H9 (cell line): ENCODE data around the gene ETNK2. TPM values are rescaled to one million over a fixed set of nuclear protein-coding genes. Genes with fewer than 3 reads are reported as not detected.
A peak's percentile ranks its signal among the peaks of the same experiment; 100 is the strongest.

Experiments
- DNase-seq: peaks from one replicate; pipeline ENCODE4 v3.0.0-alpha.2; 2017
- H2AFZ ChIP-seq: one replicate; pipeline ENCODE4 v1.6.1; 2013; ENCODE audit warnings: mild to moderate bottlenecking, low read length, control low read depth, moderate library complexity
- H2AK5ac ChIP-seq: 2 replicates; pipeline ENCODE4 v1.6.1; 2013; ENCODE audit warnings: low read length, control low read depth, mixed read lengths; ENCODE audit not compliant: insufficient read length
- H2BK120ac ChIP-seq: one replicate; pipeline ENCODE4 v1.6.1; 2013; ENCODE audit warnings: low read depth, mild to moderate bottlenecking, low read length, control low read depth, inconsistent platforms; ENCODE audit not compliant: poor library complexity, severe bottlenecking
- H2BK12ac ChIP-seq: 2 replicates; pipeline ENCODE4 v1.6.1; 2013; ENCODE audit warnings: low read length, control low read depth, mixed read lengths, low read depth; ENCODE audit not compliant: insufficient read length
- H2BK15ac ChIP-seq: 2 replicates; pipeline ENCODE4 v1.6.1; 2013; ENCODE audit warnings: low read depth, low read length, control low read depth
- H2BK20ac ChIP-seq: one replicate; pipeline ENCODE4 v1.6.1; 2013; ENCODE audit warnings: low read depth, mild to moderate bottlenecking, low read length, control low read depth, inconsistent platforms; ENCODE audit not compliant: poor library complexity, severe bottlenecking
- H2BK5ac ChIP-seq: 2 replicates; pipeline ENCODE4 v1.6.1; 2013; ENCODE audit warnings: low read length, control low read depth, mixed read lengths; ENCODE audit not compliant: insufficient read length
- H3K14ac ChIP-seq: 2 replicates; pipeline ENCODE4 v1.6.1; 2013; ENCODE audit warnings: low read length, control low read depth; ENCODE audit not compliant: insufficient read depth
- H3K18ac ChIP-seq: 2 replicates; pipeline ENCODE4 v1.6.1; 2013; ENCODE audit warnings: low read depth, mild to moderate bottlenecking, mixed read lengths, low read length, control low read depth; ENCODE audit not compliant: insufficient read length
- H3K23ac ChIP-seq: 2 replicates; pipeline ENCODE4 v1.6.1; 2013; ENCODE audit warnings: low read length, control low read depth, mixed read lengths, low read depth; ENCODE audit not compliant: insufficient read length
- H3K23me2 ChIP-seq: 2 replicates; pipeline ENCODE4 v1.6.1; 2013; ENCODE audit warnings: low read depth, mild to moderate bottlenecking, mixed read lengths, low read length, control low read depth; ENCODE audit not compliant: insufficient read length, poor library complexity, severe bottlenecking
- H3K27ac ChIP-seq: 2 replicates; pipeline ENCODE4 v1.5.1; 2013; ENCODE audit warnings: low read length, control low read depth, mixed read lengths, low read depth; ENCODE audit not compliant: insufficient read length
- H3K27me3 ChIP-seq: 2 replicates; pipeline ENCODE4 v1.6.1; 2013; ENCODE audit warnings: low read length, control low read depth, inconsistent platforms; ENCODE audit not compliant: insufficient read depth
- H3K4ac ChIP-seq: 2 replicates; pipeline ENCODE4 v1.6.1; 2013; ENCODE audit warnings: low read depth, mild to moderate bottlenecking, control low read depth, inconsistent platforms, low read length, moderate library complexity
- H3K4me1 ChIP-seq: 2 replicates; pipeline ENCODE4 v1.6.1; 2013; ENCODE audit warnings: low read length, control low read depth, inconsistent platforms; ENCODE audit not compliant: insufficient read depth
- H3K4me2 ChIP-seq: 2 replicates; pipeline ENCODE4 v1.6.1; 2013; ENCODE audit warnings: low read length, control low read depth, mixed read lengths; ENCODE audit not compliant: insufficient read length, insufficient read depth
- H3K56ac ChIP-seq: 2 replicates; pipeline ENCODE4 v1.6.1; 2013; ENCODE audit warnings: low read depth, mild to moderate bottlenecking, mixed read lengths, low read length, control low read depth; ENCODE audit not compliant: insufficient read length
- H3K79me1 ChIP-seq: 2 replicates; pipeline ENCODE4 v1.6.1; 2013; ENCODE audit warnings: low read depth, mild to moderate bottlenecking, moderate library complexity, low read length, control low read depth, inconsistent platforms; ENCODE audit not compliant: insufficient read depth, poor library complexity, severe bottlenecking
- H3K79me2 ChIP-seq: 2 replicates; pipeline ENCODE4 v1.6.1; 2013; ENCODE audit warnings: low read length, control low read depth, inconsistent platforms; ENCODE audit not compliant: insufficient read depth
- H3K9ac ChIP-seq: 2 replicates; pipeline ENCODE4 v1.6.1; 2013; ENCODE audit warnings: low read length, control low read depth, mixed read lengths; ENCODE audit not compliant: insufficient read length; ENCODE audit errors: extremely low read depth
- H3K9me3 ChIP-seq: one replicate; pipeline ENCODE4 v1.6.1; 2013; ENCODE audit warnings: low read depth, low read length, inconsistent platforms; ENCODE audit not compliant: control insufficient read depth
- H3T11ph ChIP-seq: one replicate; pipeline ENCODE4 v1.6.1; 2013; ENCODE audit warnings: mild to moderate bottlenecking, low read length, control low read depth, inconsistent platforms
- H4K20me1 ChIP-seq: one replicate; pipeline ENCODE4 v1.6.1; 2013; ENCODE audit not compliant: control insufficient read depth, insufficient read length, insufficient read depth
- H4K5ac ChIP-seq: 2 replicates; pipeline ENCODE4 v1.6.1; 2013; ENCODE audit warnings: low read depth, mild to moderate bottlenecking, mixed read lengths, low read length, control low read depth; ENCODE audit not compliant: insufficient read length
- H4K8ac ChIP-seq: replicated peaks from 2 replicates; pipeline ENCODE4 v1.6.1; 2013; ENCODE audit warnings: low read length, control low read depth, mixed read lengths, low read depth; ENCODE audit not compliant: insufficient read length
- H4K91ac ChIP-seq: 2 replicates; pipeline ENCODE4 v1.6.1; 2013; ENCODE audit warnings: low read depth, mild to moderate bottlenecking, moderate library complexity, mixed read lengths, low read length, control low read depth; ENCODE audit not compliant: insufficient read length
- H3K27ac Mint-ChIP-seq, 3 experiments: 2 replicates in 2 of 3; 3 replicates in 1 of 3; pipeline ENCODE4 v1.8.0; 2020 to 2021; ENCODE audit warnings: mixed read lengths in 3 of 3, mild to moderate bottlenecking in 1 of 3, moderate library complexity in 1 of 3
- H3K27me3 Mint-ChIP-seq: 2 replicates; pipeline ENCODE4 v1.8.0; 2021; ENCODE audit warnings: low read depth, mild to moderate bottlenecking, moderate library complexity, mixed read lengths
- H3K36me3 Mint-ChIP-seq, 3 experiments: 2 replicates in 2 of 3; 3 replicates in 1 of 3; pipeline ENCODE4 v1.8.0; 2020 to 2021; ENCODE audit warnings: low read depth in 3 of 3, mixed read lengths in 3 of 3; ENCODE audit not compliant: insufficient read depth in 1 of 3
- H3K4me1 Mint-ChIP-seq, 2 experiments: 2 replicates each; pipeline ENCODE4 v1.8.0; 2020; ENCODE audit warnings: mixed read lengths in 2 of 2
- H3K4me3 Mint-ChIP-seq, 2 experiments: 2 replicates in 1 of 2; 3 replicates in 1 of 2; pipeline ENCODE4 v1.8.0; 2020 to 2021; ENCODE audit warnings: mild to moderate bottlenecking in 2 of 2, mixed read lengths in 2 of 2, moderate library complexity in 1 of 2
- H3K9me3 Mint-ChIP-seq, 2 experiments: 2 replicates in 1 of 2; 3 replicates in 1 of 2; pipeline ENCODE4 v1.8.0; 2020; ENCODE audit warnings: mild to moderate bottlenecking in 2 of 2, mixed read lengths in 2 of 2, moderate library complexity in 1 of 2
- WGBS: extraction: QIAGEN DNeasy Blood & Tissue Kit; methylation state at CpG from one replicate; pipeline ENCODE4 v1.1.7; 2013; ENCODE audit warnings: missing lambda C conversion rate, low lambda C conversion rate, mixed read lengths; ENCODE audit not compliant: insufficient read length; ENCODE audit errors: extremely low coverage; 5-methylcytosine and 5-hydroxymethylcytosine counted together
- total RNA-seq: library from RNA; stranded (reverse); gene quantifications from 2 replicates; pipeline ENCODE4 v1.2.1, GENCODE V29; 2021
- TF ChIP-seq, protein P1 (sequence below): fragments of 200-600 bp; sonication (generic); conservative IDR thresholded peaks from 3 replicates; pipeline ENCODE4 v1.8.0; 2021; ENCODE audit warnings: antibody characterized with exemption, mild to moderate bottlenecking

The ETNK2 gene
- total RNA-seq, 1 experiment from 2014 or later: 17.6 TPM

- H3K27me3 ChIP-seq: no peaks in the 10 kb centered on the region
- no peaks in the 10 kb centered on the region; the same call in 1 of the 2 replicates for H3K27me3 Mint-ChIP-seq
- H4K20me1 ChIP-seq: no peaks in the 10 kb centered on the region
- H3K23ac ChIP-seq: no peak overlapping the region
- no peak overlapping the region for H3K27ac ChIP-seq
- H4K8ac ChIP-seq: no peak overlapping the region
- no peak overlapping the region for H4K5ac ChIP-seq
- no peak overlapping the region for H3K14ac ChIP-seq
- H3K4me1 ChIP-seq: no peaks in the 10 kb centered on the region; the same call in 1 of the 2 replicates
- H3K36me3 Mint-ChIP-seq: peaks cover 30 to 71% (median 52%) of the 10 kb centered on the region in 3 experiments; a peak in 6 of 7 replicates
- H3K18ac ChIP-seq: no peak overlapping the region
- H2BK15ac ChIP-seq: no peak overlapping the region
- no peak overlapping the region for H2AK5ac ChIP-seq
- no peak overlapping the region for H3K4me2 ChIP-seq
- no peak overlapping the region for H2BK20ac ChIP-seq
- no peaks in the 10 kb centered on the region; a peak in 1 of 5 replicates for H3K9me3 Mint-ChIP-seq
- peak overlapping the region in 1 of 3 experiments; percentile 4; a peak in 2 of 7 replicates for H3K27ac Mint-ChIP-seq
- no peaks in the 10 kb centered on the region for H3K9me3 ChIP-seq
- H3K4me1 Mint-ChIP-seq: peaks cover 37 to 42% of the 10 kb centered on the region in 2 experiments
- H3T11ph ChIP-seq: no peak overlapping the region
- H2BK12ac ChIP-seq: no peak overlapping the region
- no CpG with 5 or more reads among the region's 18 CpGs for WGBS
- no peak overlapping the region for H3K56ac ChIP-seq
- peaks cover 4% of the 10 kb centered on the region for H3K23me2 ChIP-seq
- TF ChIP-seq, protein P1, sequence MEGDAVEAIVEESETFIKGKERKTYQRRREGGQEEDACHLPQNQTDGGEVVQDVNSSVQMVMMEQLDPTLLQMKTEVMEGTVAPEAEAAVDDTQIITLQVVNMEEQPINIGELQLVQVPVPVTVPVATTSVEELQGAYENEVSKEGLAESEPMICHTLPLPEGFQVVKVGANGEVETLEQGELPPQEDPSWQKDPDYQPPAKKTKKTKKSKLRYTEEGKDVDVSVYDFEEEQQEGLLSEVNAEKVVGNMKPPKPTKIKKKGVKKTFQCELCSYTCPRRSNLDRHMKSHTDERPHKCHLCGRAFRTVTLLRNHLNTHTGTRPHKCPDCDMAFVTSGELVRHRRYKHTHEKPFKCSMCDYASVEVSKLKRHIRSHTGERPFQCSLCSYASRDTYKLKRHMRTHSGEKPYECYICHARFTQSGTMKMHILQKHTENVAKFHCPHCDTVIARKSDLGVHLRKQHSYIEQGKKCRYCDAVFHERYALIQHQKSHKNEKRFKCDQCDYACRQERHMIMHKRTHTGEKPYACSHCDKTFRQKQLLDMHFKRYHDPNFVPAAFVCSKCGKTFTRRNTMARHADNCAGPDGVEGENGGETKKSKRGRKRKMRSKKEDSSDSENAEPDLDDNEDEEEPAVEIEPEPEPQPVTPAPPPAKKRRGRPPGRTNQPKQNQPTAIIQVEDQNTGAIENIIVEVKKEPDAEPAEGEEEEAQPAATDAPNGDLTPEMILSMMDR: no peak
- no peak overlapping the region for H2BK5ac ChIP-seq
- no peak overlapping the region for H4K91ac ChIP-seq
- no peaks in the 10 kb centered on the region for H3K79me2 ChIP-seq
- no peak for DNase-seq
- no peak overlapping the region for H3K9ac ChIP-seq
- H2BK120ac ChIP-seq: no peak overlapping the region
- H3K4me3 Mint-ChIP-seq: no peak overlapping the region
- H2AFZ ChIP-seq: no peak overlapping the region
- H3K79me1 ChIP-seq: no peaks in the 10 kb centered on the region
- no peak overlapping the region for H3K4ac ChIP-seq
Observed at GRCh38 chr1:204125759-204126351, 26.0 kb downstream of the ETNK2 start.
